GM03348 (cell line): Measurements from ENCODE around the gene GRID1.
"Not testable (repeated sequence)": the region's sequence is repeated elsewhere in the genome, so short reads cannot be mapped to it uniquely, and the experiment has no call there.

Source experiments
- DNase-seq: peaks from one replicate; pipeline ENCODE4 v3.0.0; 2012; ENCODE audit warnings: low spot score

Gene GRID1

DNA sequence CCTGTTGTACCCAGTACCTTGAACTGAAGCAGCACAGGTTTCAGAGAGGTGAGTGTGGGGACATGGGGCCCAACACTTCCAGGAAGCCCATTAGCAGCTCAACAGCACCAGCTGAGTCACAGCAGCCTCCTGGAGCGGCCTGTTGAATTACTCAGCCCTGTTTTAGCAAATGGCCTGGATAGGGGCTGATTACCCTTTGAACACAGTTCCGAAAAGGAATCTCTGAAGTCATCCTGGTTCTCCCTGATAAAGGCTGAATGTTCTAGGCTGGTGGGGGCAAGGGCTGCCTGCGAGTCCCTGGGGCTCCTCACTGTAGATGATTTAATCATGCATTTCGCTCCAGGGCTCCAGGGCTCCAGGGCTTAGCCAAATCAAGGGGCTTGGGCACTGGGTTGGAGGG is 287.5 kb downstream of the GRID1 start:
- DNase-seq, result no peak

DNA sequence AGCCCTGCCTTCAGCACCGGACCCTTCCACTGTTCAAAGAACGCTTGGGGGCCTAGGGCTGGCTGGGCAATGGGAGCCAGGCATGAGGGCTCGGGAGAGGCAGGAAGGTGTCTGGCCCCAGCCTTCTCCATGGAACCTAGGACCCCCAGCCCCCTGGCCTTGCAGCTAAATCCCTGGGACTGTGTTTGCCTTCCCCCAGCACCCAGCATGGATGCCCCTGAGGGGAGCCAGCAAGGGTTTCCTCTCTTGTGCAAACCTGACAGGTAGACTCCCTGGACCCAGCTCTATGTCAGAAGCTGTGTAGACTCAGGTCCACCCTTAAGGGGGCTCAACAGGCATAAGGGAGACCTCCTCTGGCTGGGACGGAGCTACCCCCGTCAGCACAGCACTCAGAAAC is 288.0 kb downstream of the GRID1 start:
- DNase-seq, result no peak

DNA sequence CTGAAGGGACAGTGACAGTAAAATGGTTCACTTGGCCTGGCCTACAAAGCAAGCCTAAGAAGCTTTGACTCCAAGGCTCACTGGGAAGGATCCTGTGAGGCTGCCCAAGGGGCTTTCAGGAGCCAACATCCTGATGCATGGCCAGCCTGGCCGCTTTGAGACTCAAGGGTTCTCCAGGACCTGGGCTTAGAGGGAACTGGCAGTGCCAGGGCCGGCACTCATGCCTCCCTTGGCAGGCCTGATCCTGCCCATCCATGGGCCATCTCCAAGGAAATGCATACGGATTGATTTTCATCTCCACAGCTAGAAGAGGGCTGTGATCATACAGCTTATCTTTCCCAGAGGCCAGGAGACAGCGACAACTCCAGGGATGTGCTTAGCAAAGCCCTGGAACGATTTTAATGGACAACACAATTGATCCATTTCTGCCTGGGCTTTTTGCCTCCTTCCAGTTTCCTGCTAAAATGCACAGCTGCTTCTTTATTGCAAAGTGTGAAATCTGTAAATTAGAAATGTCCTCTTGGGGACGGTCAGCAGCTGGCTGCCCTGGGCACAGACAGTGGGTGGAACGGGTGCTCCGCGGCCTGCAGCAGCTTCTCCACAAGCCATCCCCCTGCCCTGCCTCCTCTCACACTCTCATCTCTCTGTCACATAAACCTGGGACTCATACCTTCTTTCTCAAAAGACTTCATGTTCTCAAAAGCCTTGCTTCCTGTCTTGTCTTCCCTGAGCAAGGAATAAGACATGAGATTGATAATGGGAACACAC is 288.5 kb downstream of the GRID1 start:
- no peak for DNase-seq

DNA sequence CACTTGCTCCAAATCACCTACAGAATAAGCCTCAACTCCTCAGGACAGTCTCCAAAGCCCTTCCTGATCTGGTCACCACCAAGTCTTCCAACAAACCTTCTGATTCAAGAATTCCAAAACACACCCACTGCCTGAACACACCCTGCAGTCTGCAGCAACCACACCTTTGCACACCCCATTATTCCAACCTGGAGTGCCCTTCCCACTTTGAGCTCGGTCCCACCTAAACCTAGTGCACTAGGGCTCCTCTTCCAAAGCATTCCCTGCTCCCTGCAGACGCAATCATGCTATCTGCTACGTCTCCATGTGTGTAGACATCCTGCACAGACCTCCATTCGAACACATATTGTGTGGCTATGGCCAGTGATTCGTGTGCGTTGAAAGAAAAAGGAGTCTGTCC is 289.3 kb downstream of the GRID1 start:
- no peak for DNase-seq

DNA sequence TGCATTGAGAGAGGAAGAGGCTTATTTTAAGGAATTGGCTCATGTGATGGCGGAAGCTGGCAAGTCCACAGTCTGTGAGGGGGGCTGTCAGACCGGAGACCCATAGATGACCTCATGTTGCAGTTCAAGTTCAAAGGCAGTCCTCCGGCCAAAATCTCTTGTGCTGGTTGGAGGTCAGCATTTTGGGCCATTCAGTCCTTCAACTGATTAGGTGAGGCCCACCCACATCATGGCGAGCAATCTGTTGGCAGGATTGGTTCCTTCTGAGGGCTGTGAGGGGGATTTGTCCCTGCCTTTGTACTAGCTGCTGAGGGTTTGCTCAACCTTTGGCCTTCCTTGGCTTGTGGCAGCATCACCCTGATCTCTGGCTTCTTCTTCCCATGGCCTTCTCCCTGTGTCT is 290.1 kb downstream of the GRID1 start:
- not testable (repeated sequence) for DNase-seq

DNA sequence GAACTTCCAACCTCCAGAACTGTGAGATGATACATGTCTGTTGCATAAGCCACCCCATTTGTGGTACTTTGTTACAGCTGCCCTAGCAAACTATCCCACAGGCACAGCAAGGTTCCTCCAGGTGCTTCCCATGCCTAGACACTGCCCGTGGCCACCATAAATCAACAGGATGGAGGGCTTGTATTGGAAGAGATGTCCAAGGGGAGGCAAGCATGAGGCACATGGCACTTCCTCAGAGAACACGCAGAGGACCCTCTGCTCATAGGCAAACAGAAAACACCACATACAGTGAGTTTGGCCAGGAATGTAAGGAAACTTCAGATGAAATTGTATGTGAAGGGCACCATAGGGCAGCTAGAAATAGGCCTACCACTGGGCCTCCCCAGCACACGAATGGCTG is 291.1 kb downstream of the GRID1 start:
- DNase-seq, result no peak

DNA sequence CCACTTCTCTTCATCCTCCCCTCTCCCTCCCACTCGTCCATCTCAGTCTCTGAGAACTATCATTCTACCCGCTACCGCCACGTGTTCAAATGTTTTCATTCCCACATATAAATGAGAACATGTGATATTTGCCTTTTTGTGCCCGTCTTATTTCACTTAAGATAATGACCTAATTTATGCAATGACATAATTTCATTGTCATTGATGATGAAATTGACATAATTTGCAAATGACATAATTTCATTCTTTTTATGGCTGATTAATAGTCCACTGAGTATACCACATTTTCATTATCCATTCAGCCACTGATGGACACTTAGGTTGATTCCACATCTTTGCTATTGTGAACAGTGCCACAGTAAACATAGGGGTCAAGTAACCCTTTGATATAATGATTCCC is 292.3 kb downstream of the GRID1 start:
- DNase-seq, result no peak

DNA sequence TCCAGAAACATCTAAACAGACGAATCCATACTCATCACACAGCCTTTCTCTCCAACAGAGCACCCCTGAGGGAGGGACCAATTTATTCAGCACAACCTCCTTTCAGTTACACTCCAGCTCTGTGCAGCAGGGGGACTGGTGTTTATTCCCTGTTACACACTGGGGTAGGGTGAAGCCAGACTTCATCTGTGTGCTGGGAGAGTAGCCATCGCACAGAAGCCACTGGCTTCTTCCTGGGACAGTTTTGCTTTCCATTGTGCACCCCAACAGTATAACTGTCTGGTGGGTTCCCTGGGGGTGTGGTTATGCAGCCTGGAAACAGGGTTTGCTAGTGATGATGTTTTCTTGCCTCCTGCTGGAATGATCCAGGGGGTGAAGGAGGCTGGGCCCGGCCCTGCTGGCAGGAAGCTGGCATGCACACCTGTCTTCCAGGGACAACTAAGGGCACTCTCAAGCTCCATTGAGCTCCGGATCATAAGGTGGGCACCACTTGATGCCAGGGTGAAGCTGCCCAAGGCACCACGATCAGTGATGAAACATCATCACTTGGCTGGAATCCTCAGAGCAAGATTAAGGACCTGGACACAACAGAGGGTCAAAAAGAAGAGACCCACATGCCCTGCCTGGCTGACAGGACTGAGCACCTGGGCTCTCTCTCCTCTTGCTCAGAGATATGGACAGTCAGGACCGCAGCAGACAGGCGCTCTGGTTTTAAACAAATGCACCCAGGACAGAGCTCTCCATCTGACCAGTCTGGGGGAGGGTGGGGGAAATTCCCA is 293.2 kb downstream of the GRID1 start:
- no peak for DNase-seq

DNA sequence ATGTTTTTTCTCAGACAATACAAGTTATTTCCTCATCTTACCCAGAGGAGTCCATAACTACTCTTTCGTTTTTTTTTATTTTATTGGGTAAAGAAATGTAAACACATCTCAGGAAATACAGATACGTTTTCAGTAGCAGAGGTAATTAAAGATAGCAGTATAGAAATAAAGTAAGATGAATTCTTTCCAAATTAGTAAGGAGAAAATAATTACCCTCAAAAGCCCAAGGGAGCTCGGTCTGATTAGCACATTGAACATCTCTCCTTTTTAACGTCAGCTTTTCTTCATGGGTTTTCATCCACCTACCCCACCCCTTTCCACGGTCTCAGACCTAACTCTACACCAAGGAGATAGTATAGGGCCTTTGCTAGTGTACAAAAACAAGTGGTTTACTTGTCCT is 294.2 kb downstream of the GRID1 start:
- no peak for DNase-seq

DNA sequence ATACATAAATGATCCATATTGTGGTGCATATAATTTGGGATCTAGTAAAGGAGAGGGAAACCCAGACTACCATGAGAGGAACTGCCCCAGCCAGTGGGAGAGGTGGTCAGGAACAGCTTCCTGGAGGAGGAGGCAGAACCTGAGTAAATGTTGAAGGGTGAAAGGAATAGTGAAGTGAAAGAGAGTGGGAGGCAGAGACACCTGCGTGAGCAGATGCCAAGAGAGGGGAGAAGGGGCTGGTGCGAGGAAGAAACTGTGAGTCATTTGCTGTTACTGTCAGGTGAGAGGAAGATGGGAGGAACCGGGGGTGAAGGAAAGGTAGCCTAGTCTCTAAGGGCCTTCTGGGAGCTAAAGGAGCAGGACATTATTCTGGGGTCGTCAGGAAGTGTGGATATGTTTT is 294.8 kb downstream of the GRID1 start:
- DNase-seq, result no peak

DNA sequence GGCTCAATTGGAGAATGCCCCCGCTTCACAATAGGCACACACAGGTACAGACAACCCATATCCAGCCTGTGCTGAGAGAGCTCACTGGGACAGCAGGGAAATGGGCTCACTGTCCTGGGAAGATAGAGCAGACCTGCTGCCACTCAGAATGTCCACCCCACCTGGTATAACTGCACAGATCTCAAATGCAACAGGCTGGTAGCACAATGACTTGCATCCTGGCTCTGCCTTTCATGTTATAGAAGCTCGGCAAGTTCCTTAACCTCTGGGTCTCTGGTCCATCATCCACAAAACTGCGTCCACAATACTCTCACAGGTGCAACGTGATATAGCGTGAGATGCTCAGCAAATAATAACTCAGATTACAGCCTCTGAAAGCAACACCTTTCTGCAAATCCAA is 295.4 kb downstream of the GRID1 start:
- DNase-seq, result no peak

DNA sequence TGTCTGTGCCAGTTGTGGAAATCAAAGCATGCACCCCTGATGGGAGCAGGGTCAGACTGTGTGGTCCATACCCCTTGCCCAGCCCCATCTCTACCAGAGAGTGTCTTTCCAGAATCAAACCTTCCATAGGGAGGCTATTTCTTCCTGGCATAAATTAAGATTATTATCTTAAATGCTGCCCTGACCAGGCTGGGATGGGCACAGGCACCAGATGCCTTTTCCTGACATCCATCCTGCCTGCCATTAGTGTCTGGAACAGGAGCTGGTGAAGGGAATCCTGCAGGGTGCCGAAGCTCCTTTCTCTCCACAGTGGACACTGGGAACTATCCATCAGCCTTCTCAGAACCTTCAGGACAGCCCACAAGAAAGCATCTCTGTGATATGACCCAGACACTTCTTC is 296.3 kb downstream of the GRID1 start:
- DNase-seq, result no peak

DNA sequence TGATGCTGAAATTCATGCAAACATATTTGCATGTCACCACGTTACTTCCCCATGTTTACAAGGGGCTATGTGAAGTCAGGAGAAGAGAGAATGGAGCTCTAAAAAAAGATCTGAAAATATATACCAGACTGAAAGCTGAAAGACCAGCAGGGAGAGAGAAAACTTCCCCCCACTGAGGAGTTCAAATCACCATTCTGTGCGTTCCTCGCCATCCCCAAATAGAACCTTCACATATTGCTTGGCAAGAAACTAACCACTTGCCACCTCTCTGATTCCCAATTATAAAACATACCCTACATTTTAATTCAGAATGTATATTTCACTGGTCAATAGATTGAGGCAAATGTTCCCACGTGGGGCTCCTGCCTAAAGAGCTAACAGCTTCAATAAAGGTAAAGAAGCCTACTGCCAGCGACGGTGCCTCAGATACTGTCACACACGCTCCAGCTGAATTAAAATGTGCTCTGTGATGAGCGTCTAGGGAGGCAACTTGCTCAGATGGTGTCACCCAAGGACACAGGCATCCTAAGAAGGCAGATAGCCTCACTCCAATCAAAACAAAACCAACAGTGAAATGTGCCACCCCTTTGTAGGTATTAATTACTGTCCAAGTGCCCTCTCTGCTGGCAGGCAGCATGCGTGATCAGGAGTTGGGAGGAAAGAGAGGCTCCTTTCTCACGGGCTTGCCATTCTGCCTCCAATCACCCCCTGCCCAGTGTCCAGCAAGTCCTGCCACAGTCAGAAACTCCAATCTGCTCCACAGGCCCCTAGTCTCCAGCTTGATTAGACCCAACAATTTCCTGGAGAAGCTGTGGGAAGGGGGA is 298.2 kb downstream of the GRID1 start:
- no peak for DNase-seq

DNA sequence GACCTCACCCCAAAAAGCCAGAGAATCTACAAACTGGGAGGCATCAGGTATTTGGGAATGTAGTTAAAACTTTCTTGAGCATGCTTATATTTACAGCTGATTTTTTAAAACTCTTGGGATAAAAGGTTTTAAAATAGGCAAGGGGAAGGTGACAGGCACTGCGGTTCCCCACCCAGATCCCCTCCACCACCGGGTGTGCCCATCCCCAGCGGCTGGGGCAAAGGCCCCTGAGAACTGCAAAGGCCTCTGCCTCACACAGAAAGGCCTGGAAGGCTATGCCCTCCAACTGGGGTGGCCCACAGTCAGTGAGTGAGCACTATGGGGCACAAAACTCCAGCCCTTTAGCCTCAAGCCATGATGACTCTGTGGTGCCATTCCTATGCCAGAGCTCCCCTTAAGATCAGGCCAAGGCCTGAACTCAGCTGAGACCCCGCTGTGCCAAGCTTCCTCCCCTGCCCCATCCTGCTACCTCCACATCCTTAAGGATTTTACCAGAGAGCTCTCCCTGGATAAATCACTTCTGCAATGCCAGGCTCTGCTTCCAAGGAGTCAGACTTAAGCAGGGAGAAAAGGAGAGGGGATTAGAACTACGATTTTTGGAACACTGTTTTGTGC is 299.1 kb downstream of the GRID1 start:
- DNase-seq, result no peak

DNA sequence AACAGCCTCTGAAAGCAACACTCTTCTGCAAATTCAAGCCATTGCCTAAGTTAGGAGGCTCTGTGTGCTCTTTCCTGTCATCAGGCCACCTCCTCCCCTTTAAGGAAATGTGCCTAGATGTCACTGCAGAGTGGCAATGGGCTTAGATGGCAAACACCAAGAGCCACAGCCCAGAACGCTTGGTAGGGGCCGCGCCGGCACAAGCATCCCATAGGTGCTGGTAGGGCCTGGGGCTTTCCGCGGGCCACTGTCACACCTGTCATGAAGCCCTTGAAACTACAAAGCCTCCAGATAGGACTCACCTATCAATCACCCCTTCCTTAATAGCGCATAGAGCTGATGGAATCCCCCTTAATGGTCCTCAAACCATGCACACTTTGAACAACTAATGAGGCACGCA is 299.9 kb downstream of the GRID1 start:
- DNase-seq, result no peak

DNA sequence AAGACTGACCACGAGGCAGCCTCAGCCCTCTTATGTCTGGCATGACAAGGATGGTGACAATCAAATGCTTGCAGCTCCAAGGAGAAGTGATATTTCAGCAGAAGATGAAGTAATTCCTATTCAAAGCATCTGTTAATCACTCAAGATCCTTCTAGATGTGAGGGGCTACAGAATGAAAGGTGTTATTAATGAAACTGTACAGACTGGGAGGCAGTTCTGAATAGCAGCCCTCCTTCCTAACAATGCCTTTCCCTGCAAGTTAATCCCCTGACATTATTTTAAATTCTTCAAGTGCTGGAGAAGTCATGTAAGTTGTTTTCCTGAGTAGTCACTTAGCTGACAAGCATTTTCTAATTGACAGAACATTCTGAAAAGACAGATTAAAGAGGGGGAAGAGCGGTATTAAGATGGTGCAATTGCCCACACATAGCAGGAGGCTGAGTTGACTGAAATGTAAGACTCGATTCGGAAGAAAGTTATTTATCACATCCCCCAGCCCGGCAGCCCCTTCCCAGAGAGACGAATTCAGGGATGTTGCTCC is 300.8 kb downstream of the GRID1 start:
- no peak for DNase-seq

DNA sequence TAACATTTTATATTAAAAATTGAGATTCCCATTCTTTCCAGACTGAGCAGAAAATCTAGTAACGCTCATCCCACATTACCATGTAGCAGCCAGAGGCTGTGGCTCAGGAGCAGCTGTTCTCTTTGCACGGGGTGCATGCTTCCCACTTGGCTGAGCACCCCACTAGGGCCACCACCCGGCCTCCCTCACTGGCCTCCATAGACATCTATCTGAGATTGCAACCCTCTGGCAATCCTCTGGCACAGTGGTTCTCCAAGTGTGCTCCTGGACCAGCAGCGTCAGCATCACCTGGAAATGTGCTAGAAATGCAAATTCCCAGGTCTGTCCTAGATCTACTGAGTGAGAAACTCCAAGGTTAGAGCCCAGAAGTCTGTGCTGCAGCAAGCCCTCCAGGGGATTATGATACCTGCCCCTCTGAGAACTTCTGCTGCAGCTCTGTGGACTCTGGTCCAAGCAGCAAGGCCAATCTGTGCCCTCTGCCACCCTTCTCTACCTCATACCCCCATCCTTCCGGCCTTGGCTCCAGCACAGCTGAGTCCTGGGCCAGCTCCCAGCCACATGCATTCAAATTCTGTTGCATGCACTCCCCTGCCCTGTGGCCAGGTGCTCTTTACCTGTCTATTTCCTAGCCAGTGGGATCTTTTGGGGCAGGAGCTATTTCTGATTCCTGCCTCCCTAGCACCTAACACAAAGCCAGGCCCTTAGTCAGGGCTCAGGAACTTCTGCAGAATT is 301.5 kb downstream of the GRID1 start:
- no peak for DNase-seq

DNA sequence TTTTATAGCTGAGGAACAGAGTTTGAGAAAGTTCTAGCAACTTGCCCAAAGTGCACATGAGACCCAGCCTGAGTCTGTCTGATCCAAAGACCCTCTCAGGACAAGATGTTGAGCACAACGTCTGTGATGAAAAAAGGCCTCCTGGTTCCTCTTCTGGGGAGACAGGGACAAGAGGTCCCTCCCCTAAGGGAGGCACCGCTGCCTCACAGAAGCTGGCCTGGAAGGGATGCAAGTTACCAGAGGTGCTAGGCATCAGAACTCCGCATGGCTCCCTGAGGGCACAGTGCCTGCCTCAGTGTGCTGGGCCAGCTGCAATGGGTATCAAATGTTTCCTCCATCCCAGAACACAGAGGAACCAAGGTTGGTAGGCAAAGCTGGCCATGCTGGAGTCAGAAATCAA is 302.4 kb downstream of the GRID1 start:
- no peak for DNase-seq

DNA sequence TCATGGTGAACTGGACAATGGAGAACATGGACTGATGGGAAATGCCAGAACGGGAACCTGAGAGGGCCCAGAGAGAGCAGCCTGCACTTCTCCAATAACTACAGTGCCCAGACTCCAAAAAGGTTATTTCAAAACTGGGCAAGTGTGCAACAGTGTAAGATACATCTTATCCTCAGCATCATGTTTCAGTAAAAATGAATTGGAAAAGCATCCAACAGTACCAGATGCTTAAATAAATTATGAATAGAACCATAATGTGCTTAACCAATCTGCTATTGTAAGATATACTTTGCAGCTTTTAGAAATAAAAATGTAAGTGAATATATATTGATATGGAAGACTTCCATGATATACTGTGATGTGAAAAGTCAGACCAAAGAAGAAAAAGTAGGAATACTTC is 303.3 kb downstream of the GRID1 start:
- no peak for DNase-seq

DNA sequence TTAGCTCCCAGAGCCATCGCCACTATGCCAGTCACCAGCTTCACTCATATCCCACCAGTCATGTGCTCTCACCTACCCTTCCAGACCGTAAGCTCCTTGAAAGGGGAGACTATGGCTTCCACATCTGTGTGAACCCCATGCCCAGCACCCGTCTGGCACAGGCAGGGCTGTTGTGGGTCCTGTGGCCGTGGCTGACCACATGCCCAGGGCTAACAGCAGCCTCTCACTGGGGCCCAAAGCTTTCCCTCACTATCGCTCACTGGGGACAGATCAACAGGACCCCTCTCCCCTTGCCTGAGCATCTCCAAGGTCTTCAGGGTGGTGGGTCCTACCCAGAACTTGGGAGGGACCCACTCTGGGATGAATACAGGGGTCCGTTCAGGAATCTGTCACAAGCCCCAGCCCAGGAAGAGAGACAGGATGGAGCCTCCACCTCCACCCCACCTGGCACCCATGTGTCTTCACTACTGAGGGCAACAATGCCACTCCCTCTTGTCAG is 303.9 kb downstream of the GRID1 start:
- no peak for DNase-seq

DNA sequence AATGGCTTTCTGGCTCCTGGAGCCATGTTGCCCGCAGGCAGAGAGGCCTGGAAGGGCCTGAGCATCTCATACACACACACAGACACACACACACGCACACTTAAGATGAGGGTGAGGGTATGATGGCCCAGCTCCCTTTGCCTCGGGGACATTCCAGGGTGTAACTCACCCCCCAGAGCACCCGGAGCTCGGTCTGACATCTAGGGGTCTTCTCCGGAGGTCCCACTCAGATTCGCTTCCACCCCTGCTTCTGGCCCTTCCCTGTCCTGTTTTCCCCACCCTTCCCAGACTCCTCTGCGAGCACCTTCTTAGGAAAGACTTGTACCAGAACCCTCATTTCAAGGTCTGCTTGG is 304.4 kb downstream of the GRID1 start:
- no peak for DNase-seq
